NT2/D1 (cell line): Measurements from ENCODE around the gene ACTA2.

Source experiments
- SUZ12 ChIP-seq: IDR thresholded peaks from 2 replicates; pipeline ENCODE4 v1.6.1; 2011; ENCODE audit not compliant: insufficient read length, insufficient read depth; ENCODE audit errors: extremely low read depth
- YY1 ChIP-seq: IDR thresholded peaks from 2 replicates; pipeline ENCODE4 v1.6.1; 2011; ENCODE audit not compliant: insufficient read length, insufficient read depth

DNA sequence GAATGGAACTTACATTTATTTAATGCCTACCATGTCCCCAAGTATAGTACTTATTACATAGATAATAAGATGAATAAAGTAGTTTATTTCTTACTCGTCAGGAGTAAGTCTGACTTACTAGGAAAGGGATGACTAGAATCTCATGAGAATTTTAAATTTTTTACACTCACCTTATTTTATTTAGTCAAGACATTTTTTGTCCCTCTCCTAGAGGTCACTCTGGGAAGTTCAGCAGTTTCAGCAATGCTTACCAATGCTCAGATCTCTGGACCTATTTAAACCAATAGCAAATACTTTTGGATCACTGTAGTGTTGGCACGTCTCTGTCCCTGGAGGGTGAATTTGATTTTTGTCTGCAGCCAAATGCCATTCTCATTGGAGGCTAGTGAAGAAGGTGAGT lies 10.7 kb upstream of the ACTA2 start:
- TF ChIP-seq YY1 (no peak), SUZ12 (no peak)
